IPS-18c (cell line): ENCODE measurements around the gene SIGMAR1.

ENCODE experiments used
- H3K4me3 ChIP-seq: 2 replicates; pipeline ENCODE4 v1.7.0; 2013; ENCODE audit warnings: low read depth, mild to moderate bottlenecking, low read length, moderate library complexity; ENCODE audit not compliant: insufficient read depth
- H3K9me3 ChIP-seq: one replicate; pipeline ENCODE4 v1.6.1; 2013; ENCODE audit warnings: mild to moderate bottlenecking, low read length, moderate library complexity; ENCODE audit not compliant: control insufficient read depth, insufficient read depth

The SIGMAR1 gene

GRCh38 chr9:34620061-34620994, 17.3 kb downstream of the SIGMAR1 start, which contains the start of gene DCTN3:
Gene DCTN3, minus strand, starts transcription at chr9:34620495. Its CDS starts 31 bp downstream, at chr9:34620464.
- Histone ChIP-seq H3K9me3 (peaks cover 2% of the 10 kb centered on the region), H3K4me3 (peak within 1 kb of the TSS; percentile 73)

GRCh38 chr9:34615132-34615531, 22.5 kb downstream of the SIGMAR1 start:
- no peak overlapping the region for H3K4me3 ChIP-seq
- H3K9me3 ChIP-seq, result no peaks in the 10 kb centered on the region

DNA sequence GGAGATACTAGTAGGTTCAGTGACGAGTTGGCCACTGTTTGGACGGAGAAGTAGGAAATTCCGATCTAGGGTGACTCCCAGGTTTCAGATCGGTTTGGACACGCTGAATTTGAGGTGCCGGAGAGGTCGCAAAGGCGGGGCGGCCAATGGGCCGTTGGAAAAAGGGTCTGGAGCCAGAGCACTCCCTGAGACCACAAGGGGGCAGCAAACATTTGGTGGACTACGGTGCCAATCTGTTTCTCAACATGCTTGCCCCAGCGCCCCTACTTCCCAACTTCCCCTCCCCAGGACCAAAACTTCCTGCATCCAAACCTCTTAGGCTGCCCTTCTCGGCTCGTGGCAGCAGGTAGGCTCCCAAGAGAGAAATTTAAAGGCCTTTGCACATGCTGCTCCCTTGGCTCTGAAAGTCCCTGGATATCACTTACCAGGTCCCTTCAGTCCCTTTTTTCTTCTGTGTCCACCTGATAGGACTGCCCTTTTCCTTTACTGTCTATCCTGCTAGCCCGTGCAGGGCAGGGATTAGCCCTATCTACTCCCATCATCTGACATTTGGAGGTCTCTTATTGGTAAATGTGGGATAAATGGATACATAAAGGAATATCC, 24.7 kb downstream of the SIGMAR1 start:
- Histone ChIP-seq H3K9me3 (no peaks in the 10 kb centered on the region), H3K4me3 (peak overlapping the region; percentile 90)

DNA sequence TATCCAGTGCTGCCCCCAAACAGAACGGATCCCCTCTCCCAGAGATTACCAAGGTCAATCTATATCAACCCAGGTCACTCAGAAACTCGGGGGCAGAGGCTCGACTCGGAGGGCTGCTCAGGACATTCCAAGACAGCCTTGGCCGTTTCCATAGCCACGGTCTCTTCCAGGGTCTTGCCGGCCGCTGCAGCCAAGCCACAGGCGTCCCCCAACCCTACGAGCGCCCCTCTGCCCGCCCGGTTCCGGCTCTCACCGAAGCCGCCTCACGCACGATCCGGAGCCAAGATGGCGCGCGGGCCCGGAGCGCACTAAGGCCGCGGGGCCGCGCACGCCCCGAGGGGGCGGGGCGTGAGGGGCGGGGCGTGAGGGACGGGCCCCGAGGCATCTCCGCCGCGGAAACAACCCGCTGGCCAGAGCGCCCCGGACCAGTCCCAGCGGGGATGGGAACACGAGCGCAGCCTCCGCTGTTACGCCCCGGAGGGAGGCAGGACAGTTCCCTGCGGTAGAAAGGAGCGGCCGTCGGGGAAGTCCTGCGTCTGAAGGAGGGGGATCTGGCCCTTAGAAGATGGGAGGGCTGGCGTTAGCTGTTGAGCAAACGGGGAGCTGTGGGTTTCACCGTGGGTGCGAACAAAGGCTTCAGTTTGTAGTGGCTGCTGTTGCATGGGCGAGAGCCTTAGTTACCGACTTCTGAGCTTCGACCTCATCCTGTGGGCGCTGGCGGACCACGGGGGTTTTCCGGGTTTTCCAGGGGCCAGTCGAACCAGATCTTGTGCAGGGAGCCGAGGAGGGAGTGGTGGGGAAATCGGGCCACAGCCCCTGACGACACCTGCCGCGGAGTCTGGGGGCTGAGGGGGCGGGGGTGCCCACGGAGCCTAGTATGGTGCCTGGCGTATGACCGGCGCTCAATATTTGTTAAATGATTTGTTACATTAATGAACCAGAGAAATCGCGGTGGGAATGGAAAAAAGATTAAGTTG, 25.5 kb downstream of the SIGMAR1 start, which contains the start of gene RPP25L:
TSS of gene RPP25L (minus strand) at position 287 of the 977 bp plus-strand sequence. CDS start 801 bp downstream, outside the sequence.
- peak within 1 kb of the TSS; percentile 90 for H3K4me3 ChIP-seq
- no peaks in the 10 kb centered on the region for H3K9me3 ChIP-seq

DNA sequence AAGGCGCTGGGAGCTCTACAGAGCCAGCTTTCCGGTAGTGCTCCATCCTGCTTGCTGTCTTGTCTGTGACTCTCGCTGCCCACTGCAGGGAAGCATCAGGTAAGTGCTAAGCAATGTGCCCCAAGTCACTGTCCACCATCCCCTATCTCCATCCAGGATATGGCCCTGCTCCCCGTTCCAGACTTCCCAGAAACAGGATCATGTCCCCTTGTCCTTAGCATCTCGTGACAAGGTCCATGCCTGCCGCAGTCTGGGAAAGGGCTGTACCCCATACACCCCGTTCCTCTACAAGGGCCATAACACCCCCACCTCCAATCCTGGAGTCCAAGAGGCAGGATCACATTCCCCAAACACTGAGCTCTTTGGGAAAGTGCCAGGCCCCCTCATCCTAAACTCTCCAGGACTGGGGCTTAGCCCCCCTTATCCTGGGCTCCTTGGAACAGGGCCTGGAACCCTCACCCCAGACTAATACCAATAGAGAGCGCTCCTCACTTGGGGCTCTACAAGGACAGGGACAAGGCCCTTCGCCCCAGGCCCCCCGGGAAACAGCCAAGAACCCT, 26.3 kb downstream of the SIGMAR1 start:
- no peaks in the 10 kb centered on the region for H3K9me3 ChIP-seq
- H3K4me3 ChIP-seq, result peak overlapping the region; percentile 90

- Histone ChIP-seq H3K9me3 (no peaks in the 10 kb centered on the region), H3K4me3 (peak overlapping the region; percentile 90; the same call in 1 of the 2 replicates)
Measured at GRCh38 chr9:34610434-34611206, 27.0 kb downstream of the SIGMAR1 start.

DNA sequence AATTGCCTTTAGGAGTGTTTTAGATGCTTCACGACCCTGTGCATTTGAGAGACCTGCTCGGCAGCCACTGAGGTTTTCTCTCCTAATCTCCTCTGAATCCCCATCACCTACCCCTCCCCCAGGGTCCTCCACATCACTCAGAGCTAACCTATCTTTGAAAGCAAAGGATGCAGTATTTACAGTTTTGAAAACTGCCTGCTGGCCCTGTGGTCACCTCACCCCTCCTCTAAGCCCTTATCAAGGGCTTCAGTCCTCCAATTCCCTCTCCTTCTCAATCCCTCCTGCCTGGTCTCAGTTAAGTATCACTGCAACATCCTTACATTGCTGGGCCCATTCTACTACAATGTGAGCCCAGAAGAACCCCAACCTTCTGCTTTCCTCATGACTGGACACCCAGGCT, 30.3 kb downstream of the SIGMAR1 start:
- H3K4me3 ChIP-seq, result no peak overlapping the region
- H3K9me3 ChIP-seq, result no peaks in the 10 kb centered on the region

DNA sequence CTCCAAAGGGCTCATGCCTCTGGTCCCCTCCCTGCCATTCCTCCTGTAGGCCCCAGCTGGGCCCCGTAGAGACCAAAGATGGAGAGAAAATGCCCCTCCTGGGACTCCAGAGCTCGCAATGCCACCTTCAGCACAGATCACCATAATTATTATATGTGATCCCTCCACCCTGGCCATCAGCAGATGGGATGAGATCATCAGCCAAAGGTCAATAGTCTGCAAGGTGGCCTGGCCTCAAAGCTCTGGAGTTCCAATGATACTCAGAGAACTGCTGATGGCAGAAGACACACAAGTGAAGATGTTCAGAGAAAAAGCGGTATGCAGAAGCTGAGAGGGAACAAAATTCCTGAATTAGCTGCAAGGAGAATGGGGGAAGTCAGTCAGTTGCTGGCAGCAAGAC, 30.7 kb downstream of the SIGMAR1 start:
- no peak overlapping the region for H3K4me3 ChIP-seq

DNA sequence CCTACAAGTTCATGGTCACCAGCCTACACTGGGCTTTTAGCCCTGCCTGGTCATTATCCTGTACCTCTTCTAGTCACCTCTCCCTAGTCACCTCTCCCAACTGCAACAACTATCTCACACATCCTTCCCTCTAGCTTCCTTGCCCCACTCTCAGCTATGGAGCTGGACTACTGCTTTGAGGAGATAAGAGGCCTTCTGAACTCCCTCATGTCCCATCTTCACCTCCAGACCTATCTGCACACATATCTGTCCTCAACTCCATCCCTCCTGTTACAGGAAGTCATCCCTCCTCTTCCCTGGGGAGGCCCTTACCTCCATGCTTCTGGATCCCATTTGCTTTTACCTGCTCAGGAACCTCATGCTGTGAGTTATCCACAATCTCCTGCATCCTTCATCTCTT, 31.4 kb downstream of the SIGMAR1 start:
- no peaks in the 10 kb centered on the region for H3K9me3 ChIP-seq
- H3K4me3 ChIP-seq, result no peak overlapping the region

More for the DNA sequence above, 30.7 kb downstream of the SIGMAR1 start:
- H3K9me3 ChIP-seq, result no peaks in the 10 kb centered on the region

- Histone ChIP-seq H3K4me3 (no peak overlapping the region), H3K9me3 (no peaks in the 10 kb centered on the region)
Measured at GRCh38 chr9:34603610-34604231, 33.9 kb downstream of the SIGMAR1 start.

DNA sequence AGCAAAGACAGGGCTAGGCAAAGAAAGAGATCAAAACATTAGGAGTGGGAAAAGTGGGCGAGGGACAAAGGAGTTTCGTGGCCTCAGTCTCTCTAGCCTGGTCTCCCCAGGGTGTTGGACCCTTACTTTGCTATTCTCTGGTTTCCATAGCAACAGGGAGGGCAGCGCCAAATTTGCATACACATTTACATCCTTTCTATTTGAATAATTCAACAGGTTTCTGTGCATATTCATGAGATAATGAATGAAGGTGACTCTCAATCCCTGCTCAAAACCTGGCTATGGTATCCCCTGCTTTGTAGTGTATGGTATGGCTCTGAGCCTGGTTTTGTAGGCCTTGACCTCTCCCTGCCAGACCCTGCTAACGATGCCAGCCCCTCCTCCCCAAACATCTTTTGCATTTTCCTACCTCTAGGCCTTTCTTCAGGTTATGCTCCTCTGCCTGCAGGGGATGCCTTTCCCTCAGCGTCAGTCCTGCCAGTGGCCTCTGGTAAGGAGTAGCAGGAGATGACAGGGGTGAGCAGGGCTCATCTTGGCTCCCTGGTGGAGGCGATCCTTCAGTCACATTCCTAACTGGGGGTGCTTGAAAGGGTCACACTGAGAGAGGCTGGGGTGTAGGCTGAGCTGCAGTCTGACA, 35.5 kb downstream of the SIGMAR1 start:
- Histone ChIP-seq H3K4me3 (no peak overlapping the region), H3K9me3 (no peaks in the 10 kb centered on the region)

- Histone ChIP-seq H3K4me3 (no peak overlapping the region), H3K9me3 (no peaks in the 10 kb centered on the region)
Measured at GRCh38 chr9:34600908-34601307, 36.7 kb downstream of the SIGMAR1 start.

GRCh38 chr9:34599546-34599945, 38.0 kb downstream of the SIGMAR1 start:
- Histone ChIP-seq H3K9me3 (no peaks in the 10 kb centered on the region), H3K4me3 (no peak overlapping the region)

GRCh38 chr9:34594177-34594576, 43.4 kb downstream of the SIGMAR1 start:
- no peak overlapping the region for H3K4me3 ChIP-seq

GRCh38 chr9:34592895-34593601, 44.5 kb downstream of the SIGMAR1 start:
- H3K4me3 ChIP-seq, result no peak overlapping the region
- H3K9me3 ChIP-seq, result peaks cover 2% of the 10 kb centered on the region

More at GRCh38 chr9:34594177-34594576, 43.4 kb downstream of the SIGMAR1 start:
- peaks cover 2% of the 10 kb centered on the region for H3K9me3 ChIP-seq
